H1 (cell line): ENCODE results near the gene DES. TPM values are rescaled to one million over a fixed set of nuclear protein-coding genes. Genes with fewer than 3 reads are reported as not detected.

Experiments used
- CTCF ChIA-PET: fragments of 300-600 bp; sonication (Branson Sonifier 250); formaldehyde crosslinking; loops from one replicate; lab custom pipeline; 2021; ENCODE audit not compliant: partially characterized antibody; lab: Charles Lee
- POLR2A ChIA-PET: fragments of 300-600 bp; sonication (Branson Sonifier 250); formaldehyde crosslinking; loops from one replicate; lab custom pipeline; 2021; ENCODE audit warnings: inconsistent platforms; ENCODE audit not compliant: partially characterized antibody; lab: Charles Lee
- DNase-seq, 2 experiments: peaks; one replicate each; pipeline versions ENCODE4 v3.0.0 to v3.0.0-alpha.2; 2010 to 2022; ENCODE audit warnings: low spot score in 2 of 2, low read depth in 1 of 2, mixed read lengths in 1 of 2
- FAIRE-seq: peaks from 2 replicates; lab custom pipeline; 2011; peaks lifted over from hg19 to GRCh38; lab: Jason Lieb, UNC
- H2AFZ ChIP-seq: 2 replicates; pipeline ENCODE4 v1.8.1; 2012; ENCODE audit warnings: low read length, inconsistent platforms
- H2AK5ac ChIP-seq: 2 replicates; pipeline ENCODE4 v1.6.1; 2013; ENCODE audit warnings: low read depth, low read length
- H2BK120ac ChIP-seq: replicated peaks from 2 replicates; pipeline ENCODE3; 2013; ENCODE audit warnings: low read depth, low read length, inconsistent platforms
- H2BK12ac ChIP-seq: 2 replicates; pipeline ENCODE4 v1.6.1; 2013; ENCODE audit warnings: low read depth, low read length
- H2BK15ac ChIP-seq: 2 replicates; pipeline ENCODE4 v1.6.1; 2013; ENCODE audit warnings: low read length
- H2BK20ac ChIP-seq: 2 replicates; pipeline ENCODE4 v1.6.1; 2013; ENCODE audit warnings: low read length
- H2BK5ac ChIP-seq: 2 replicates; pipeline ENCODE4 v1.6.1; 2013; ENCODE audit warnings: low read depth, low read length
- H3K14ac ChIP-seq: 2 replicates; pipeline ENCODE4 v1.6.1; 2013; ENCODE audit warnings: inconsistent platforms; ENCODE audit not compliant: insufficient read length
- H3K18ac ChIP-seq: 2 replicates; pipeline ENCODE4 v1.6.1; 2013; ENCODE audit warnings: low read length; ENCODE audit errors: extremely low read depth
- H3K23ac ChIP-seq: 2 replicates; pipeline ENCODE4 v1.6.1; 2013; ENCODE audit warnings: inconsistent platforms; ENCODE audit not compliant: insufficient read length
- H3K23me2 ChIP-seq: 2 replicates; pipeline ENCODE4 v1.6.1; 2013; ENCODE audit warnings: low read depth, low read length
- H3K27ac ChIP-seq: 2 replicates; pipeline ENCODE4 v1.6.1; 2011; ENCODE audit warnings: low read depth, low read length, inconsistent platforms
- H3K27me3 ChIP-seq, 4 experiments: replicated peaks in 1 of 4; 1 replicate in 1 of 4; 2 replicates in 3 of 4; pipeline versions ENCODE4 v1.6.1 to v1.8.1; 2011 to 2013; ENCODE audit warnings: low read length in 3 of 4, mild to moderate bottlenecking in 3 of 4, inconsistent platforms in 2 of 4, mixed read lengths in 2 of 4, moderate library complexity in 1 of 4; ENCODE audit not compliant: control insufficient read depth in 3 of 4, insufficient read depth in 3 of 4; ENCODE audit errors: extremely low read depth in 1 of 4
- H3K36me3 ChIP-seq, 4 experiments: 2 replicates each; pipeline versions ENCODE4 v1.6.1 to v1.8.1; 2011 to 2013; ENCODE audit warnings: mild to moderate bottlenecking in 4 of 4, low read length in 3 of 4, moderate library complexity in 2 of 4, control low read depth in 1 of 4, inconsistent platforms in 1 of 4; ENCODE audit not compliant: insufficient read depth in 4 of 4, control insufficient read depth in 2 of 4
- H3K4ac ChIP-seq: replicated peaks from 2 replicates; pipeline ENCODE3; 2013; ENCODE audit warnings: low read length, low read depth, mixed read lengths, inconsistent platforms; ENCODE audit not compliant: insufficient read length
- H3K4me1 ChIP-seq, 4 experiments: replicated peaks in 1 of 4; 1 replicate in 1 of 4; 2 replicates in 3 of 4; pipeline versions ENCODE4 v1.6.1 to v1.8.1; 2011 to 2013; ENCODE audit warnings: low read length in 3 of 4, inconsistent platforms in 2 of 4, mixed read lengths in 1 of 4; ENCODE audit not compliant: insufficient read depth in 4 of 4, control insufficient read depth in 3 of 4
- H3K4me2 ChIP-seq, 2 experiments: 2 replicates each; pipeline versions ENCODE4 v1.6.1 to v1.8.1; 2011 to 2013; ENCODE audit warnings: low read depth in 2 of 2, low read length in 2 of 2, control low read depth in 1 of 2, inconsistent platforms in 1 of 2, mild to moderate bottlenecking in 1 of 2; ENCODE audit not compliant: insufficient read depth in 1 of 2
- H3K4me3 ChIP-seq, 4 experiments: fragments of 200-600, 300-600 bp in 1 of 4; sonication (generic), shearing (Covaris generic), sonication (Bioruptor Twin) in 1 of 4; 2 replicates each; pipeline versions ENCODE4 v1.5.1 to v1.8.1; 2011 to 2016; ENCODE audit warnings: low read length in 4 of 4, low read depth in 3 of 4, control low read depth in 2 of 4, inconsistent platforms in 2 of 4, mild to moderate bottlenecking in 2 of 4, mixed read lengths in 1 of 4, moderate library complexity in 1 of 4; ENCODE audit not compliant: insufficient read depth in 2 of 4; ENCODE audit errors: extremely low read depth in 1 of 4
- H3K56ac ChIP-seq: replicated peaks from 2 replicates; pipeline ENCODE3; 2013; ENCODE audit warnings: low read depth, mild to moderate bottlenecking, mixed read lengths, low read length, inconsistent platforms; ENCODE audit not compliant: insufficient read length
- H3K79me1 ChIP-seq: 2 replicates; pipeline ENCODE4 v1.6.1; 2013; ENCODE audit warnings: low read depth, low read length, control low read depth
- H3K79me2 ChIP-seq, 2 experiments: 2 replicates each; pipeline versions ENCODE4 v1.6.1 to v1.8.1; 2012 to 2013; ENCODE audit warnings: low read length in 2 of 2, mild to moderate bottlenecking in 2 of 2, inconsistent platforms in 1 of 2; ENCODE audit not compliant: insufficient read depth in 2 of 2, control insufficient read depth in 1 of 2
- H3K9ac ChIP-seq, 4 experiments: replicated peaks in 1 of 4; 1 replicate in 1 of 4; 2 replicates in 3 of 4; pipeline versions ENCODE4 v1.6.1 to v1.8.1; 2011 to 2013; ENCODE audit warnings: low read depth in 3 of 4, low read length in 3 of 4, control low read depth in 2 of 4, mild to moderate bottlenecking in 2 of 4, moderate library complexity in 2 of 4, inconsistent platforms in 1 of 4; ENCODE audit errors: extremely low read depth in 1 of 4
- H3K9me3 ChIP-seq, 2 experiments: 2 replicates each; pipeline versions ENCODE4 v1.6.1 to v1.8.1; 2012 to 2013; ENCODE audit warnings: mild to moderate bottlenecking in 2 of 2, moderate library complexity in 2 of 2, control low read depth in 1 of 2, inconsistent platforms in 1 of 2, low read depth in 1 of 2, low read length in 1 of 2, mixed read lengths in 1 of 2; ENCODE audit not compliant: insufficient read depth in 2 of 2
- H4K20me1 ChIP-seq, 2 experiments: replicated peaks in 1 of 2; 2 replicates each; pipeline versions ENCODE3 to v1.8.1; 2011 to 2013; ENCODE audit warnings: inconsistent platforms in 2 of 2, low read length in 2 of 2, mild to moderate bottlenecking in 1 of 2; ENCODE audit not compliant: insufficient read depth in 2 of 2, control insufficient read depth in 1 of 2
- H4K5ac ChIP-seq: 2 replicates; pipeline ENCODE4 v1.6.1; 2013; ENCODE audit warnings: low read length, low read depth, mixed read lengths, inconsistent platforms; ENCODE audit not compliant: insufficient read length
- H4K8ac ChIP-seq: 2 replicates; pipeline ENCODE4 v1.8.0; 2013; ENCODE audit warnings: mild to moderate bottlenecking, moderate library complexity, low read length, inconsistent platforms; ENCODE audit not compliant: insufficient read depth; ENCODE audit errors: extremely low read depth
- H4K91ac ChIP-seq: replicated peaks from 2 replicates; pipeline ENCODE3; 2013; ENCODE audit warnings: low read length, mixed read lengths, inconsistent platforms; ENCODE audit not compliant: insufficient read length
- GABPA ChIP-seq: IDR thresholded peaks from 2 replicates; pipeline ENCODE4 v1.6.1; 2011; ENCODE audit warnings: mild to moderate bottlenecking, low read length, moderate library complexity, borderline replicate concordance; ENCODE audit not compliant: insufficient read depth
- RAD21 ChIP-seq, 2 experiments: IDR thresholded peaks in 1 of 2; conservative IDR thresholded peaks in 1 of 2; 2 replicates each; pipeline ENCODE4 v1.6.1; 2011; ENCODE audit warnings: low read depth in 2 of 2, low read length in 2 of 2, improper control_type of control experiment in 1 of 2, inconsistent platforms in 1 of 2, mild to moderate bottlenecking in 1 of 2, moderate library complexity in 1 of 2
- WGBS, 2 experiments: shearing (Covaris generic) in 1 of 2; methylation state at CpG; one replicate each; pipeline versions ENCODE4 v1.1.6 to v1.1.7; 2013 to 2015; ENCODE audit warnings: low lambda C conversion rate in 2 of 2, mixed read lengths in 2 of 2, inconsistent platforms in 1 of 2, low coverage in 1 of 2, missing lambda C conversion rate in 1 of 2; ENCODE audit not compliant: insufficient replicate concordance in 2 of 2, insufficient coverage in 1 of 2, insufficient read length in 1 of 2; ENCODE audit errors: extremely low coverage in 1 of 2, missing lambda C conversion rate in 1 of 2; 5-methylcytosine and 5-hydroxymethylcytosine counted together
- polyA plus RNA-seq, 7 experiments: library from polyadenylated mRNA; depleted of rRNA in 3 of 7; stranded (reverse) in 5 of 7; unstranded in 2 of 7; fragments of >200 nt in 5 of 7; fragments of 200-250 nt in 2 of 7; gene quantifications; 1 replicate in 5 of 7; 2 replicates in 1 of 7; 4 replicates in 1 of 7; pipeline versions ENCODE4 v1.2.1 to v1.2.3, GENCODE V29; 2011 to 2013; ENCODE audit warnings: missing spikeins in 2 of 7, mixed read lengths in 2 of 7
- total RNA-seq: library from RNA; stranded (reverse); fragmentation: NEBNext Ultra II Directional; extraction: Animal tissue kit (Norgen Biotek cat#: 25700); gene quantifications from 2 replicates; pipeline ENCODE4 v1.2.1, GENCODE V29; 2021
- TF ChIP-seq, protein P1 (sequence below), 3 experiments: IDR thresholded peaks; 1 replicate in 2 of 3; 2 replicates in 1 of 3; pipeline versions ENCODE4 v1.5.1 to v1.6.1; 2011; ENCODE audit warnings: low read length in 3 of 3, mild to moderate bottlenecking in 3 of 3, inconsistent platforms in 2 of 3, low read depth in 1 of 3, moderate library complexity in 1 of 3; ENCODE audit not compliant: insufficient read depth in 1 of 3; ENCODE audit errors: control extremely low read depth in 1 of 3

DES gene
- total and polyA plus RNA-seq, 2 of the 8 experiments (the other 6 are each of a cell fraction or from before 2014, with no cell fraction given) = 1.8 to 4.3 TPM

DNA sequence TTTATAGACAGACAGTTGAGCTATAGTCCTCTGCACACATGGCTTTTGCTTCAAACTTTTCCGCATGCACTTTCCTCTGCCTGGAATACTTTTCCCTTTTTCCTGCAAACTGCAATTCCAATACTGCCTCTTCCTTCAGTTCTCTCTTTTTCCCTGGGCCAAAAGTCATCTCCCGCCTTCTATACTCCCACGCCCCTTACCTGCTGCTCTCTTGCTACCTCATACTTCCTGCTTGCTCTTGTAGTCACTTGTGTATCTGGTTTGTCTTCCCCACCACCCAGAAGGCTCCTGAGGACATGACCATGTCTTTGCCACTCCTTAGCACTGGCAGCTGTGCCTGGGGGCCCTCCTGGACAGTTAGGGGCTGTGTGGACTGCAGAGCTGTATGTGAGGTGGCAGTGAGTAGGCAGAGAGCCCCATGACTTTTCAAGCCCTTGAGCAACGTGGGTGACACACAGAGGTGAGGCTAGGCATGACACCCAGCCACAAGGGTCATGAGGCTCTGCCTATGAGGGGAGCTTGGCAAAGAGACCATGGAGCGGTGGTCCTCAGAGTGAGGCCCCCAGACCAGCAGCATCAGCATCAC lies 39.7 kb downstream of the DES start:
- peaks cover 0 to 5% of the 10 kb centered on the region in 2 experiments for H4K20me1 ChIP-seq
- H2BK12ac ChIP-seq = no peak overlapping the region
- no peak overlapping the region for H4K5ac ChIP-seq
- no peak overlapping the region for H2BK15ac ChIP-seq
- WGBS, 2 experiments = 72% methylated on average over 5 of the region's 5 CpGs; no CpG with 5 or more reads in 1 of the 2 experiments
- no peaks in the 10 kb centered on the region; a peak in 1 of 7 replicates for H3K27me3 ChIP-seq
- H2BK120ac ChIP-seq = no peak overlapping the region
- no peaks in the 10 kb centered on the region for H3K79me2 ChIP-seq
- no peak overlapping the region for H4K91ac ChIP-seq
- H3K9ac ChIP-seq = no peak overlapping the region
- H2AK5ac ChIP-seq = no peak overlapping the region
- H3K79me1 ChIP-seq = no peaks in the 10 kb centered on the region
- H3K4me1 ChIP-seq = peaks cover 9 to 34% (median 21%) of the 10 kb centered on the region in 4 experiments
- no peak overlapping the region for H3K4me2 ChIP-seq
- H3K23me2 ChIP-seq = peaks cover 3% of the 10 kb centered on the region; the same call in 1 of the 2 replicates
- H2BK5ac ChIP-seq = no peak overlapping the region
- H2BK20ac ChIP-seq = no peak overlapping the region
- no peak overlapping the region for H3K4me3 ChIP-seq
- CTCF ChIA-PET = interaction anchor here (0.5 to 113.1 kb wide), 13 partner anchors 0 to 1785 kb away, joined by 3 to 7248 read pairs (median 4); partner anchors contain the start of genes ASIC4, CHPF, DES and DNPEP
- FAIRE-seq (no peak), DNase-seq (no peak)
- H4K8ac ChIP-seq = no peak overlapping the region
- no peak overlapping the region for H3K27ac ChIP-seq
- no peak overlapping the region for H3K56ac ChIP-seq
- no peak overlapping the region for H3K14ac ChIP-seq
- H3K9me3 ChIP-seq = no peaks in the 10 kb centered on the region
- no peak overlapping the region for H3K23ac ChIP-seq
- H3K4ac ChIP-seq = no peak overlapping the region
- TF ChIP-seq GABPA (no peak), RAD21 (IDR thresholded peaks at IDR 0.05 in 1 of 2, conservative IDR thresholded peaks at IDR 0.05 in 1 of 2; ENCODE audit: low read depth in 2 of 2, low read length in 2 of 2) (peak; percentile 31 to 48; a peak in 3 of 4 replicates)
- TF ChIP-seq, protein P1, sequence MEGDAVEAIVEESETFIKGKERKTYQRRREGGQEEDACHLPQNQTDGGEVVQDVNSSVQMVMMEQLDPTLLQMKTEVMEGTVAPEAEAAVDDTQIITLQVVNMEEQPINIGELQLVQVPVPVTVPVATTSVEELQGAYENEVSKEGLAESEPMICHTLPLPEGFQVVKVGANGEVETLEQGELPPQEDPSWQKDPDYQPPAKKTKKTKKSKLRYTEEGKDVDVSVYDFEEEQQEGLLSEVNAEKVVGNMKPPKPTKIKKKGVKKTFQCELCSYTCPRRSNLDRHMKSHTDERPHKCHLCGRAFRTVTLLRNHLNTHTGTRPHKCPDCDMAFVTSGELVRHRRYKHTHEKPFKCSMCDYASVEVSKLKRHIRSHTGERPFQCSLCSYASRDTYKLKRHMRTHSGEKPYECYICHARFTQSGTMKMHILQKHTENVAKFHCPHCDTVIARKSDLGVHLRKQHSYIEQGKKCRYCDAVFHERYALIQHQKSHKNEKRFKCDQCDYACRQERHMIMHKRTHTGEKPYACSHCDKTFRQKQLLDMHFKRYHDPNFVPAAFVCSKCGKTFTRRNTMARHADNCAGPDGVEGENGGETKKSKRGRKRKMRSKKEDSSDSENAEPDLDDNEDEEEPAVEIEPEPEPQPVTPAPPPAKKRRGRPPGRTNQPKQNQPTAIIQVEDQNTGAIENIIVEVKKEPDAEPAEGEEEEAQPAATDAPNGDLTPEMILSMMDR (IDR thresholded peaks at IDR 0.05; ENCODE audit: control extremely low read depth in 1 of 3, insufficient read depth in 1 of 3, low read depth in 1 of 3, low read length in 3 of 3) = peak in 2 of 3 experiments; percentile 45 to 59; a peak in 3 of 4 replicates
- TF ChIP-seq, all 59 proteins: peak for 2
- H3K18ac ChIP-seq = no peak overlapping the region
- peaks cover 0 to 6% (median under 1%) of the 10 kb centered on the region in 4 experiments; a peak in 1 of 8 replicates for H3K36me3 ChIP-seq
- H2AFZ ChIP-seq = no peak overlapping the region
- POLR2A ChIA-PET = interaction anchor here (0.8 to 2.5 kb wide), 9 partner anchors 8 to 71 kb away, joined by 3 to 13 read pairs (median 4); no protein-coding TSS in a partner anchor
